ENCODE results near the gene MYPN. TPM values are rescaled to one million over a fixed set of nuclear protein-coding genes. Genes with fewer than 3 reads are reported as not detected.
A peak's percentile ranks its signal among the peaks of the same experiment; 100 is the strongest.
"Not testable (repeated sequence)": the region's sequence is repeated elsewhere in the genome, so short reads cannot be mapped to it uniquely, and the experiment has no call there.

Gene MYPN
- 0.19 TPM for total RNA-seq
- 0.11 TPM for polyA plus RNA-seq
- long read RNA-seq, donor 1: 0 reads
- long read RNA-seq, donor 2: 0 reads
- long read RNA-seq, donor 3: 0 reads
- long read RNA-seq, donor 4: 0 reads
- long read RNA-seq, donor 5: 0 reads
- long read RNA-seq, donor 6: 0 reads
- long read RNA-seq, donor 7: 0 reads
- long read RNA-seq, donor 8: 0 reads
- long read RNA-seq, donor 9: 0 reads
- long read RNA-seq, donor 10: 0 reads

DNA sequence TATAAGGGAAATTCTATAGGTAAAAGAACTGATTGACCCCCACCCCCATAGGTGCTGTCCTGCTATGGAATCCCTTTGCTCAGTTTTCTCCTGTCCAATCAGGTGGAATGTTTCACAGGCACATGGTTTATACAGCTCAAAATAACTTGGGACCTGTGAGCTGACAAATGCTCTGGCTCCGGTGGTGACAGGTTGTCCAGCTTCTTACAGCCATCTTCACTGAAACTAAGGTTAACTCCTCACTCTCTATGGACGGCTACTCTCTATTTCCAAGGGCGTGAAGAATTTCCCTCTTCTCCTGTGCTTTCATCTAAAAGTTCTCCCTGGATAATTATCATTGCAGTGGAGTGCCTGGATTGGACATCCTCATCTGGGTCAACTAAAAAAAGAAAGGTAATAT lies at the start of gene MYPN:
MYPN (plus strand) TSS at position 158 of the 400 bp plus-strand sequence. CDS start 11,951 bp downstream, outside the sequence.
- H3K27ac ChIP-seq (ENCODE audit: low read depth in 1 of 2, low read length in 1 of 2): no peak within 1 kb of the TSS
- 93% methylated on average over 3 of the region's 3 CpGs for WGBS
- H3K4me1 ChIP-seq (ENCODE audit: control insufficient read depth in 2 of 2, insufficient read depth in 2 of 2, low read length in 2 of 2): no peaks in the 10 kb centered on the region
- no peaks in the 10 kb centered on the region for H3K9me3 ChIP-seq (ENCODE audit: control insufficient read depth in 2 of 2, insufficient read depth in 1 of 2, low read length in 1 of 2)
- H3K4me3 ChIP-seq (ENCODE audit: low read length in 2 of 2): no peak within 1 kb of the TSS
- no peak for DNase-seq (ENCODE audit: low read depth in 6 of 9, low spot score in 9 of 9)
- H3K27me3 ChIP-seq (ENCODE audit: control insufficient read depth in 2 of 2, insufficient read depth in 1 of 2, low read length in 1 of 2): no peaks in the 10 kb centered on the region
- no peaks in the 10 kb centered on the region for H3K36me3 ChIP-seq (ENCODE audit: control insufficient read depth in 2 of 2, insufficient read depth in 2 of 2, low read length in 1 of 2)

GRCh38 chr10:68067029-68067428 lies 42.3 kb upstream of the MYPN start:
- DNase-seq (ENCODE audit: low read depth in 6 of 9, low spot score in 9 of 9): no peak
- H3K27me3 ChIP-seq (ENCODE audit: control insufficient read depth in 2 of 2, insufficient read depth in 1 of 2, low read length in 1 of 2): no peaks in the 10 kb centered on the region
- WGBS: 74% methylated on average over 4 of the region's 4 CpGs
- H3K4me1 ChIP-seq (ENCODE audit: control insufficient read depth in 2 of 2, insufficient read depth in 2 of 2, low read length in 2 of 2): no peaks in the 10 kb centered on the region
- peaks cover 0 to 4% of the 10 kb centered on the region in 2 donors for H3K36me3 ChIP-seq (ENCODE audit: control insufficient read depth in 2 of 2, insufficient read depth in 2 of 2, low read length in 1 of 2)
- no peaks in the 10 kb centered on the region for H3K9me3 ChIP-seq (ENCODE audit: control insufficient read depth in 2 of 2, insufficient read depth in 1 of 2, low read length in 1 of 2)
- H3K4me3 ChIP-seq (ENCODE audit: low read length in 2 of 2): no peak overlapping the region
- H3K27ac ChIP-seq (ENCODE audit: low read depth in 1 of 2, low read length in 1 of 2): no peak overlapping the region

GRCh38 chr10:68067508-68067907 lies 41.8 kb upstream of the MYPN start:
- DNase-seq (ENCODE audit: low read depth in 6 of 9, low spot score in 9 of 9): no peak
- Histone ChIP-seq H3K27me3 (ENCODE audit: control insufficient read depth in 2 of 2, insufficient read depth in 1 of 2, low read length in 1 of 2) (no peaks in the 10 kb centered on the region), H3K9me3 (ENCODE audit: control insufficient read depth in 2 of 2, insufficient read depth in 1 of 2, low read length in 1 of 2) (no peaks in the 10 kb centered on the region), H3K4me3 (ENCODE audit: low read length in 2 of 2) (no peak overlapping the region), H3K4me1 (ENCODE audit: control insufficient read depth in 2 of 2, insufficient read depth in 2 of 2, low read length in 2 of 2) (no peaks in the 10 kb centered on the region), H3K27ac (ENCODE audit: low read depth in 1 of 2, low read length in 1 of 2) (no peak overlapping the region), H3K36me3 (ENCODE audit: control insufficient read depth in 2 of 2, insufficient read depth in 2 of 2, low read length in 1 of 2) (peaks cover 0 to 4% of the 10 kb centered on the region in 2 donors)
- WGBS: 96% methylated on average over 3 of the region's 3 CpGs

DNA sequence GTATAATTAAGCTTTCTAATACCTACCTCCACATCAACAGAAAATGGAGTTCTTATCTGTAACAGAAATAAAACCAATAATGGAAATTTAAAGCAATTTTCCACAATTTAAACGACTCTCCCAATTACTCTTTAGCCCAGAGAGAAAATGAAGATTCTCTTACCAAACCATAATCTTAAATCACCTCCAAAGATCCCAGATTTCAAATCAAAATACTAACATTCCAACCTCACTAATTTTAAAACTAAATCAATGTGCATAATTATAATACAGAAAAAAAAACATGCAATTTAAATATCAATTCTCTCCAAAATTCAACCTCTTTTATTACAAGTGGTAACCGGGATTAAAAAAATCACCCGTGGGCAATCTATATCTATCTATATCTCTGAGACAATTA lies 35.7 kb upstream of the MYPN start:
- Histone ChIP-seq H3K4me1 (ENCODE audit: control insufficient read depth in 2 of 2, insufficient read depth in 2 of 2, low read length in 2 of 2) (peaks cover 5 to 7% of the 10 kb centered on the region in 2 donors), H3K27ac (ENCODE audit: low read depth in 1 of 2, low read length in 1 of 2) (no peak overlapping the region)

GRCh38 chr10:68074031-68074774 lies 35.1 kb upstream of the MYPN start:
- no peaks in the 10 kb centered on the region for H3K27me3 ChIP-seq (ENCODE audit: control insufficient read depth in 2 of 2, insufficient read depth in 1 of 2, low read length in 1 of 2)
- 2% methylated on average over 27 of the region's 27 CpGs for WGBS
- no peaks in the 10 kb centered on the region for H3K36me3 ChIP-seq (ENCODE audit: control insufficient read depth in 2 of 2, insufficient read depth in 2 of 2, low read length in 1 of 2)
- peaks cover 5 to 7% of the 10 kb centered on the region in 2 donors for H3K4me1 ChIP-seq (ENCODE audit: control insufficient read depth in 2 of 2, insufficient read depth in 2 of 2, low read length in 2 of 2)
- peaks cover 0 to 2% of the 10 kb centered on the region in 2 donors for H3K9me3 ChIP-seq (ENCODE audit: control insufficient read depth in 2 of 2, insufficient read depth in 1 of 2, low read length in 1 of 2)
- H3K27ac ChIP-seq (ENCODE audit: low read depth in 1 of 2, low read length in 1 of 2): peak overlapping the region; percentile 89 to 94
- H3K4me3 ChIP-seq (ENCODE audit: low read length in 2 of 2): peak overlapping the region; percentile 78 to 85
- DNase-seq (ENCODE audit: low read depth in 6 of 9, low spot score in 9 of 9): peak in 5 of 9 donors; percentile 4 to 38 (median 24)

More for the DNA sequence above, 35.7 kb upstream of the MYPN start:
- 29% methylated on average over 3 of the region's 3 CpGs for WGBS
- no peak for DNase-seq (ENCODE audit: low read depth in 6 of 9, low spot score in 9 of 9)
- no peaks in the 10 kb centered on the region for H3K27me3 ChIP-seq (ENCODE audit: control insufficient read depth in 2 of 2, insufficient read depth in 1 of 2, low read length in 1 of 2)
- no peaks in the 10 kb centered on the region for H3K36me3 ChIP-seq (ENCODE audit: control insufficient read depth in 2 of 2, insufficient read depth in 2 of 2, low read length in 1 of 2)
- H3K4me3 ChIP-seq (ENCODE audit: low read length in 2 of 2): peak overlapping the region; percentile 78 to 85
- H3K9me3 ChIP-seq (ENCODE audit: control insufficient read depth in 2 of 2, insufficient read depth in 1 of 2, low read length in 1 of 2): peaks cover 0 to 2% of the 10 kb centered on the region in 2 donors

DNA sequence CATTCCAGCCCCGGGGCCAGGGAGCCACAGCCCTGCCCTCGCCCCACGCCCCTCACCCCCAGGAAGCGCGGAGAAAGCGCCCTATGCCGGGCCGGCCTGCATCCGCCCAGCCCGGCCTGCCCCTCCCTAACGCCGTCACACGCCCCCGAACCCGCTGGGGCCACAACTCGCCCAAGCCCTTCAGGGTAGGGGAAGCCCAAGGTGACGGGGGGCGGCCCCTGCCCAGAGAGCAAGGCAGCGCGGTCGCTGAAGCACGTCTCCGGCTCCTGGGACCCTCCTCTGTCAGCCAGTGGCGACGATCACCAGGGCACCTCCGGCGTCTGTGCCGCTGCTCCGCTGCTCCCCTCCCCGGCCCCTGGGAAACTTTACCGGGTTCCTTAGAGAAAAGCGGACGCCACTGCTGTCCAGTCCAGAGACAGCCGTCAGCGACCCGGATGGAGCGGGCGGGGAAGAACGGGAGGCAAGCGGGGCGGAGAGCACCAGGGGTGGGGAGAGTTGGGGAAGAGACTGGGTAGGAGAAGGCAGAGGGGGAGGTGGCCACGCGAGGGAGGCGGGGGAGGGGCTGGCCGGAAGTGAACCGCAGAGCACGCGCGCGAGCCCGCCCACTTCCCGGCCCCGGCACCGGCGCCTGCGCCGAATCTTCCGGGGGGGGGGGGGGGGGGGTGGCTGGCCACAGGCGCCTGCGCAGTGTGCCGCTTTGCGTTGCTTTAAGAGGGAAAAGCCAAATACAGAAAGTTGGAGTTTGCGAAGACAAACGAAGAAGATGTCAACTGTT lies 34.3 kb upstream of the MYPN start, which contains the start of gene HERC4:
HERC4 (minus strand) TSS at position 509 of the 775 bp plus-strand sequence. CDS start 2,175 bp downstream, outside the sequence.
- Histone ChIP-seq H3K36me3 (ENCODE audit: control insufficient read depth in 2 of 2, insufficient read depth in 2 of 2, low read length in 1 of 2) (no peaks in the 10 kb centered on the region), H3K9me3 (ENCODE audit: control insufficient read depth in 2 of 2, insufficient read depth in 1 of 2, low read length in 1 of 2) (peaks cover 0 to 2% of the 10 kb centered on the region in 2 donors), H3K27me3 (ENCODE audit: control insufficient read depth in 2 of 2, insufficient read depth in 1 of 2, low read length in 1 of 2) (no peaks in the 10 kb centered on the region), H3K27ac (ENCODE audit: low read depth in 1 of 2, low read length in 1 of 2) (peak within 1 kb of the TSS; percentile 89 to 94), H3K4me1 (ENCODE audit: control insufficient read depth in 2 of 2, insufficient read depth in 2 of 2, low read length in 2 of 2) (peaks cover 5 to 7% of the 10 kb centered on the region in 2 donors), H3K4me3 (ENCODE audit: low read length in 2 of 2) (peak within 1 kb of the TSS; percentile 78 to 85)
- WGBS: under 1% methylated on average over 64 of the region's 64 CpGs
- DNase-seq (ENCODE audit: low read depth in 6 of 9, low spot score in 9 of 9): peak; percentile 55 to 93 (median 82)

- H3K27me3 ChIP-seq (ENCODE audit: control insufficient read depth in 2 of 2, insufficient read depth in 1 of 2, low read length in 1 of 2): no peaks in the 10 kb centered on the region
- H3K36me3 ChIP-seq (ENCODE audit: control insufficient read depth in 2 of 2, insufficient read depth in 2 of 2, low read length in 1 of 2): no peaks in the 10 kb centered on the region
- 32% methylated on average over 3 of the region's 3 CpGs for WGBS
- DNase-seq (ENCODE audit: low read depth in 6 of 9, low spot score in 9 of 9): no peak
- H3K4me3 ChIP-seq (ENCODE audit: low read length in 2 of 2): peak overlapping the region; percentile 78 to 85
- H3K9me3 ChIP-seq (ENCODE audit: control insufficient read depth in 2 of 2, insufficient read depth in 1 of 2, low read length in 1 of 2): peaks cover 0 to 2% of the 10 kb centered on the region in 2 donors
- peak overlapping the region; percentile 67 to 83 for H3K27ac ChIP-seq (ENCODE audit: low read depth in 1 of 2, low read length in 1 of 2)
- H3K4me1 ChIP-seq (ENCODE audit: control insufficient read depth in 2 of 2, insufficient read depth in 2 of 2, low read length in 2 of 2): peaks cover 5 to 7% of the 10 kb centered on the region in 2 donors
Measured at GRCh38 chr10:68075550-68076004, 33.7 kb upstream of the MYPN start.

DNA sequence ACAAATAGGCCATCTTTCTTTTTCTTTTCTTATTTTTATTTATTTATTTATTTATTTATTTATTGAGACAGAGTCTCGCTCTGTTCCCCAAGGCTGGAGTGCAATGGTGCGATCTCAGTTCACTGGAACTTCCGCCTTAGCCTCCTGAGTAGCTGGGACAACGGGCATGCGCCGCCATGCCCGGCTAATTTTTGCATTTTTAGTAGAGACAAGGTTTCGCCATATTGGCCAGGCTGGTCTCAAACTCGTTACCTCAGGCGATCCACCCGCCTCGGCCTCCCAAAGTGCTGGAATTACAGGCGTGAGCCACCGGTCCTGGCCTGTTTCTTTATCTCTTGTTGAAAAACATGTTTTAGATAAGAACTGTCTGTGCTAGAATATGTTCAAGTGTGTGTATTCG lies 33.2 kb upstream of the MYPN start:
- not testable (repeated sequence) for H3K27ac ChIP-seq (ENCODE audit: low read depth in 1 of 2, low read length in 1 of 2); H3K4me1 ChIP-seq (ENCODE audit: control insufficient read depth in 2 of 2, insufficient read depth in 2 of 2, low read length in 2 of 2); DNase-seq (ENCODE audit: low read depth in 6 of 9, low spot score in 9 of 9); H3K36me3 ChIP-seq (ENCODE audit: control insufficient read depth in 2 of 2, insufficient read depth in 2 of 2, low read length in 1 of 2); H3K27me3 ChIP-seq (ENCODE audit: control insufficient read depth in 2 of 2, insufficient read depth in 1 of 2, low read length in 1 of 2); H3K9me3 ChIP-seq (ENCODE audit: control insufficient read depth in 2 of 2, insufficient read depth in 1 of 2, low read length in 1 of 2); H3K4me3 ChIP-seq (ENCODE audit: low read length in 2 of 2)
- WGBS: 98% methylated on average over 15 of the region's 15 CpGs

All from thymus (tissue), 14 donors.